K562 (cell line): ENCODE measurements around the gene ZMYND8. TPM values are rescaled to one million over a fixed set of nuclear protein-coding genes. Genes with fewer than 3 reads are reported as not detected.
A peak's percentile ranks its signal among the peaks of the same experiment; 100 is the strongest.

Source experiments
- BDP1 ChIP-seq: IDR thresholded peaks from 3 replicates; pipeline ENCODE4 v1.6.1; 2011; ENCODE audit not compliant: insufficient read length, insufficient read depth
- NKRF ChIP-seq: fragments of 450-650 bp; IDR thresholded peaks from 2 replicates; pipeline ENCODE4 v1.6.1; 2016; ENCODE audit warnings: borderline replicate concordance
- SIX5 ChIP-seq, 2 experiments: IDR thresholded peaks; 2 replicates each; pipeline ENCODE4 v1.6.1; 2011; ENCODE audit warnings: low read length in 2 of 2, borderline replicate concordance in 1 of 2, low read depth in 1 of 2, mild to moderate bottlenecking in 1 of 2, moderate library complexity in 1 of 2; ENCODE audit not compliant: insufficient read depth in 1 of 2
- TAF1 ChIP-seq: IDR thresholded peaks from 2 replicates; pipeline ENCODE4 v1.6.1; 2011; ENCODE audit warnings: mild to moderate bottlenecking, low read length, moderate library complexity; ENCODE audit not compliant: insufficient read depth, control insufficient read depth, severe bottlenecking; ENCODE audit errors: extremely low read depth
- U2AF2 ChIP-seq: fragments of 200-400 bp; formaldehyde crosslinking; optimal IDR thresholded peaks from 2 replicates; pipeline ENCODE3; 2017; ENCODE audit warnings: low read depth, mild to moderate bottlenecking, low read length
- ZNF224 ChIP-seq: sonication (generic); formaldehyde crosslinking; IDR thresholded peaks from 2 replicates; pipeline ENCODE4 v1.8.0; 2022; ENCODE audit warnings: mild to moderate bottlenecking, missing genetic modification reagents
- ZNF518B ChIP-seq: fragments of 250-450 bp; sonication (Bioruptor Pico); IDR thresholded peaks from 2 replicates; pipeline ENCODE4 v1.5.0; 2021; ENCODE audit warnings: mild to moderate bottlenecking, moderate library complexity
- polyA plus RNA-seq, 8 experiments: library from polyadenylated mRNA; depleted of rRNA in 4 of 8; stranded (reverse) in 5 of 8; unstranded in 3 of 8; fragments of >200 nt; fragmentation: Nextera tagmentation in 2 of 8; fragmentation: Illumina TruSeq in 1 of 8; extraction: Ambion mirVana in 2 of 8; extraction: Trizol in 1 of 8; gene quantifications; 2 replicates each; pipeline versions ENCODE4 v1.2.1 to v1.2.3, GENCODE V29; 2011 to 2014; ENCODE audit warnings: inconsistent platforms in 1 of 8, missing spikeins in 1 of 8
- total RNA-seq, 7 experiments: library from RNA; depleted of rRNA in 6 of 7; stranded (reverse); fragments of >200 nt in 6 of 7; fragmentation: Illumina TruSeq in 2 of 7; extraction: Trizol in 2 of 7; gene quantifications; 2 replicates each; pipeline versions ENCODE4 v1.2.1 to v1.2.3, GENCODE V29; 2011 to 2021; ENCODE audit warnings: low replicate concordance in 1 of 7
- TF ChIP-seq, protein P1 (sequence below): fragments of 450-650 bp; IDR thresholded peaks from 2 replicates; pipeline ENCODE4 v1.6.1; 2016; ENCODE audit warnings: mild to moderate bottlenecking, moderate library complexity

ZMYND8 gene
- total and polyA plus RNA-seq, 9 of the 15 experiments (the other 6 are each of a cell fraction or from before 2014, with no cell fraction given): 31.8 to 148 (median 71.9) TPM

GRCh38 chr20:47365023-47365764 is 8.7 kb upstream of the ZMYND8 start (continued):
- TF ChIP-seq, protein P1, sequence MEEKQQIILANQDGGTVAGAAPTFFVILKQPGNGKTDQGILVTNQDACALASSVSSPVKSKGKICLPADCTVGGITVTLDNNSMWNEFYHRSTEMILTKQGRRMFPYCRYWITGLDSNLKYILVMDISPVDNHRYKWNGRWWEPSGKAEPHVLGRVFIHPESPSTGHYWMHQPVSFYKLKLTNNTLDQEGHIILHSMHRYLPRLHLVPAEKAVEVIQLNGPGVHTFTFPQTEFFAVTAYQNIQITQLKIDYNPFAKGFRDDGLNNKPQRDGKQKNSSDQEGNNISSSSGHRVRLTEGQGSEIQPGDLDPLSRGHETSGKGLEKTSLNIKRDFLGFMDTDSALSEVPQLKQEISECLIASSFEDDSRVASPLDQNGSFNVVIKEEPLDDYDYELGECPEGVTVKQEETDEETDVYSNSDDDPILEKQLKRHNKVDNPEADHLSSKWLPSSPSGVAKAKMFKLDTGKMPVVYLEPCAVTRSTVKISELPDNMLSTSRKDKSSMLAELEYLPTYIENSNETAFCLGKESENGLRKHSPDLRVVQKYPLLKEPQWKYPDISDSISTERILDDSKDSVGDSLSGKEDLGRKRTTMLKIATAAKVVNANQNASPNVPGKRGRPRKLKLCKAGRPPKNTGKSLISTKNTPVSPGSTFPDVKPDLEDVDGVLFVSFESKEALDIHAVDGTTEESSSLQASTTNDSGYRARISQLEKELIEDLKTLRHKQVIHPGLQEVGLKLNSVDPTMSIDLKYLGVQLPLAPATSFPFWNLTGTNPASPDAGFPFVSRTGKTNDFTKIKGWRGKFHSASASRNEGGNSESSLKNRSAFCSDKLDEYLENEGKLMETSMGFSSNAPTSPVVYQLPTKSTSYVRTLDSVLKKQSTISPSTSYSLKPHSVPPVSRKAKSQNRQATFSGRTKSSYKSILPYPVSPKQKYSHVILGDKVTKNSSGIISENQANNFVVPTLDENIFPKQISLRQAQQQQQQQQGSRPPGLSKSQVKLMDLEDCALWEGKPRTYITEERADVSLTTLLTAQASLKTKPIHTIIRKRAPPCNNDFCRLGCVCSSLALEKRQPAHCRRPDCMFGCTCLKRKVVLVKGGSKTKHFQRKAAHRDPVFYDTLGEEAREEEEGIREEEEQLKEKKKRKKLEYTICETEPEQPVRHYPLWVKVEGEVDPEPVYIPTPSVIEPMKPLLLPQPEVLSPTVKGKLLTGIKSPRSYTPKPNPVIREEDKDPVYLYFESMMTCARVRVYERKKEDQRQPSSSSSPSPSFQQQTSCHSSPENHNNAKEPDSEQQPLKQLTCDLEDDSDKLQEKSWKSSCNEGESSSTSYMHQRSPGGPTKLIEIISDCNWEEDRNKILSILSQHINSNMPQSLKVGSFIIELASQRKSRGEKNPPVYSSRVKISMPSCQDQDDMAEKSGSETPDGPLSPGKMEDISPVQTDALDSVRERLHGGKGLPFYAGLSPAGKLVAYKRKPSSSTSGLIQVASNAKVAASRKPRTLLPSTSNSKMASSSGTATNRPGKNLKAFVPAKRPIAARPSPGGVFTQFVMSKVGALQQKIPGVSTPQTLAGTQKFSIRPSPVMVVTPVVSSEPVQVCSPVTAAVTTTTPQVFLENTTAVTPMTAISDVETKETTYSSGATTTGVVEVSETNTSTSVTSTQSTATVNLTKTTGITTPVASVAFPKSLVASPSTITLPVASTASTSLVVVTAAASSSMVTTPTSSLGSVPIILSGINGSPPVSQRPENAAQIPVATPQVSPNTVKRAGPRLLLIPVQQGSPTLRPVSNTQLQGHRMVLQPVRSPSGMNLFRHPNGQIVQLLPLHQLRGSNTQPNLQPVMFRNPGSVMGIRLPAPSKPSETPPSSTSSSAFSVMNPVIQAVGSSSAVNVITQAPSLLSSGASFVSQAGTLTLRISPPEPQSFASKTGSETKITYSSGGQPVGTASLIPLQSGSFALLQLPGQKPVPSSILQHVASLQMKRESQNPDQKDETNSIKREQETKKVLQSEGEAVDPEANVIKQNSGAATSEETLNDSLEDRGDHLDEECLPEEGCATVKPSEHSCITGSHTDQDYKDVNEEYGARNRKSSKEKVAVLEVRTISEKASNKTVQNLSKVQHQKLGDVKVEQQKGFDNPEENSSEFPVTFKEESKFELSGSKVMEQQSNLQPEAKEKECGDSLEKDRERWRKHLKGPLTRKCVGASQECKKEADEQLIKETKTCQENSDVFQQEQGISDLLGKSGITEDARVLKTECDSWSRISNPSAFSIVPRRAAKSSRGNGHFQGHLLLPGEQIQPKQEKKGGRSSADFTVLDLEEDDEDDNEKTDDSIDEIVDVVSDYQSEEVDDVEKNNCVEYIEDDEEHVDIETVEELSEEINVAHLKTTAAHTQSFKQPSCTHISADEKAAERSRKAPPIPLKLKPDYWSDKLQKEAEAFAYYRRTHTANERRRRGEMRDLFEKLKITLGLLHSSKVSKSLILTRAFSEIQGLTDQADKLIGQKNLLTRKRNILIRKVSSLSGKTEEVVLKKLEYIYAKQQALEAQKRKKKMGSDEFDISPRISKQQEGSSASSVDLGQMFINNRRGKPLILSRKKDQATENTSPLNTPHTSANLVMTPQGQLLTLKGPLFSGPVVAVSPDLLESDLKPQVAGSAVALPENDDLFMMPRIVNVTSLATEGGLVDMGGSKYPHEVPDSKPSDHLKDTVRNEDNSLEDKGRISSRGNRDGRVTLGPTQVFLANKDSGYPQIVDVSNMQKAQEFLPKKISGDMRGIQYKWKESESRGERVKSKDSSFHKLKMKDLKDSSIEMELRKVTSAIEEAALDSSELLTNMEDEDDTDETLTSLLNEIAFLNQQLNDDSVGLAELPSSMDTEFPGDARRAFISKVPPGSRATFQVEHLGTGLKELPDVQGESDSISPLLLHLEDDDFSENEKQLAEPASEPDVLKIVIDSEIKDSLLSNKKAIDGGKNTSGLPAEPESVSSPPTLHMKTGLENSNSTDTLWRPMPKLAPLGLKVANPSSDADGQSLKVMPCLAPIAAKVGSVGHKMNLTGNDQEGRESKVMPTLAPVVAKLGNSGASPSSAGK: no peak
- TF ChIP-seq SIX5 (IDR thresholded peaks at IDR 0.05; ENCODE audit: borderline replicate concordance in 1 of 2, insufficient read depth in 1 of 2, low read depth in 1 of 2, low read length in 2 of 2) (no peak), TAF1 (peak; percentile 36), BDP1 (no peak), ZNF518B (CRISPR knock-in tag) (no peak), NKRF (peak; percentile 25; the same call in 1 of the 2 replicates), ZNF224 (CRISPR knock-in tag) (no peak), U2AF2 (no peak)
